WTC11 (cell line): ENCODE results near the gene RAPGEF6.

Experiments used
- AFF4 ChIP-seq: sonication (generic); formaldehyde crosslinking; IDR thresholded peaks from 2 replicates; pipeline ENCODE4 v1.8.1; 2023; ENCODE audit warnings: mild to moderate bottlenecking, missing genetic modification reagents, borderline replicate concordance
- ATF3 ChIP-seq: sonication (generic); formaldehyde crosslinking; conservative IDR thresholded peaks from 2 replicates; pipeline ENCODE4 v1.8.1; 2022; ENCODE audit warnings: mild to moderate bottlenecking, missing genetic modification reagents
- CREB1 ChIP-seq: sonication (generic); formaldehyde crosslinking; IDR thresholded peaks from 2 replicates; pipeline ENCODE4 v1.8.0; 2023; ENCODE audit warnings: mild to moderate bottlenecking, missing genetic modification reagents
- CTCF ChIP-seq: fragments of 200-600 bp; IDR thresholded peaks from 2 replicates; pipeline ENCODE4 v1.8.0; 2022; ENCODE audit warnings: antibody characterized with exemption
- MAX ChIP-seq: sonication (generic); formaldehyde crosslinking; IDR thresholded peaks from 2 replicates; pipeline ENCODE4 v1.8.0; 2022; ENCODE audit warnings: mild to moderate bottlenecking, missing genetic modification reagents
- PREB ChIP-seq: sonication (generic); formaldehyde crosslinking; IDR thresholded peaks from 2 replicates; pipeline ENCODE4 v1.8.1; 2022; ENCODE audit warnings: mild to moderate bottlenecking, missing genetic modification reagents, moderate library complexity, borderline replicate concordance

GRCh38 chr5:131381021-131381420, 254.0 kb downstream of the RAPGEF6 start:
- TF ChIP-seq CTCF, result no peak
- TF ChIP-seq PREB, result no peak
- no peak for TF ChIP-seq MAX (CRISPR knock-in tag)
- no peak for TF ChIP-seq CREB1 (CRISPR knock-in tag)
- TF ChIP-seq AFF4 (CRISPR knock-in tag), result no peak
- TF ChIP-seq ATF3, result no peak
